Epidermal melanocyte (primary cell): Measurements from ENCODE around the gene ANAPC5.
"Not testable (repeated sequence)": the region's sequence is repeated elsewhere in the genome, so short reads cannot be mapped to it uniquely, and the experiment has no call there.

Experiments
- DNase-seq: peaks from one replicate; pipeline ENCODE4 v3.0.0; 2011; ENCODE audit warnings: low spot score; ENCODE audit not compliant: insufficient read length

Gene ANAPC5, protein sequence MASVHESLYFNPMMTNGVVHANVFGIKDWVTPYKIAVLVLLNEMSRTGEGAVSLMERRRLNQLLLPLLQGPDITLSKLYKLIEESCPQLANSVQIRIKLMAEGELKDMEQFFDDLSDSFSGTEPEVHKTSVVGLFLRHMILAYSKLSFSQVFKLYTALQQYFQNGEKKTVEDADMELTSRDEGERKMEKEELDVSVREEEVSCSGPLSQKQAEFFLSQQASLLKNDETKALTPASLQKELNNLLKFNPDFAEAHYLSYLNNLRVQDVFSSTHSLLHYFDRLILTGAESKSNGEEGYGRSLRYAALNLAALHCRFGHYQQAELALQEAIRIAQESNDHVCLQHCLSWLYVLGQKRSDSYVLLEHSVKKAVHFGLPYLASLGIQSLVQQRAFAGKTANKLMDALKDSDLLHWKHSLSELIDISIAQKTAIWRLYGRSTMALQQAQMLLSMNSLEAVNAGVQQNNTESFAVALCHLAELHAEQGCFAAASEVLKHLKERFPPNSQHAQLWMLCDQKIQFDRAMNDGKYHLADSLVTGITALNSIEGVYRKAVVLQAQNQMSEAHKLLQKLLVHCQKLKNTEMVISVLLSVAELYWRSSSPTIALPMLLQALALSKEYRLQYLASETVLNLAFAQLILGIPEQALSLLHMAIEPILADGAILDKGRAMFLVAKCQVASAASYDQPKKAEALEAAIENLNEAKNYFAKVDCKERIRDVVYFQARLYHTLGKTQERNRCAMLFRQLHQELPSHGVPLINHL

DNA sequence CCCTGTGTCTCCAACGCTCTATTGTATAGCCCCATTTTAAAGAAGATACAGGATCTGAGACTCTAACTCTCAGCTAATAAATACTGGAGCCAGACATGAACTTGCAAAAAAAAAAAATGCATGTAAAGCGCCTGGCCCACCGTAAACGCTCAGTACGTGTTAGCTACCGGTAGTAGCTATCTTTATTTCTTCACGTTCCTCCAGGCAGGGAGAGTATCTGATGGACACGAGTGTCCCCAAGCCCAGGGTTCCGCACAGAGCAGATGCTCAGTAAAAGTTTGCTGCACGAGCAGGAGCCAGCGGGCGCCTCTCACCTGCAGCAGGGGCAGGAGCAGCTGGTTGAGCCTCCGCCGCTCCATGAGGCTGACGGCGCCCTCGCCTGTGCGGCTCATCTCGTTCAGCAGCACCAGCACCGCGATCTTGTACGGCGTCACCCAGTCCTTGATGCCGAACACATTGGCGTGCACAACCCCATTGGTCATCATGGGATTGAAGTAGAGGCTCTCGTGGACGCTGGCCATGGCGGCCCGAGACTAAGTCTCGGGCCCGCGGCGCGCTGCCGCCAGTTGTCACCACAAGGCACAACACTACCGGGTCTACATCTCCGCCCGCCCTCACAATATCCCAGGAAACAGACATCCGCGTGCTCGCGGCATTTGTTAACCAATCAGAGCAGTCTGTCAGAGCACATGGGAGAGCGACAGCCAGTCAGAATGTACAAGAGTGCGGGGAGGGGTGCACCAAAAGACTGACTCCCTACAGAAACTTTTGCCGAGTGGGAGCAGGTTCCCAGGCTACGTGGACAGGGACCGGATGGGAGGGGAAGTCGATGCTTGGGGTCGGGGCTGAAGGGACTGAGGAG, at the start of gene ANAPC5:
ANAPC5 (minus strand) TSS at position 592 of the 862 bp plus-strand sequence; CDS start at position 521, 71 bp downstream.
- DNase-seq = peak; percentile 90

DNA sequence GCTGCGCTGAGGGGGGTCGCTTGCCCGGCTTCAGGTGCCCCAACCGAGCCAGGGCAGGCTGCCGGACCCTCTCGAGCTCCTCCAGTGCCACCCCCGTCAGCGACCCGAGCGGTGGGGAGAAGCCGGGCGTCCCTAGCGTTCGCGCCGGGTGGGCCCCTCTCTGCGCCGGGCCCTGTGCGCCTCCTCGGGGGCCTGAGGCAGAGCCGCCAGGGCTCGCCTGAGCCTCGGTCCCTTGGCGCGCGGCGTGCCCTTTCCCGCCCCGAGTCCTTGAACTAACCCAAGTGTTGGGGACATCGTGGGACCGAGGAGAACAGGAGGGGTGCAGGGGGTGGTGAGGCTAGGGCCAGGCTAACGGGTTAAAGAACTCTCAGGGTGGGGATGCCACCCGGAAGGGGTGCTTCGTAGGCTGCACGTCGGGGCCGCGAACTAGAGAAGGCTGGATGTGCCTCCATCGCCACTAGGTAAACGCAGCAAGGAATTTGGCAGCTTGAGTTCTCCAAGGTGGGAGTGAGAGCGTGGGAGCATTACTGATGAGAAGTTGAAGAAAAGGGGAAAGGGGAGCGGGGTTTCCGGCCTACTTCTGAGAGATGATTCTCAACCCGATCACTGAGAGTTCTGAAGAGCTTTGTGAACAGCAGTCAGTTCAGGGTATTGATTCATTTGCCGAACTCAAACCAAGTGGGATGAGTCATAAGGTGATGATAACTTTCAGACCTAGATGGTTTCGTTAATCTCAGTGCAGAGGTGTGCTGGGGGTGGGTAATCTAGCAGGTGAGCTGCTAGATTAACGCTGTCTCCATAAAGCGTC, 48.3 kb upstream of the ANAPC5 start:
- DNase-seq = no peak

DNA sequence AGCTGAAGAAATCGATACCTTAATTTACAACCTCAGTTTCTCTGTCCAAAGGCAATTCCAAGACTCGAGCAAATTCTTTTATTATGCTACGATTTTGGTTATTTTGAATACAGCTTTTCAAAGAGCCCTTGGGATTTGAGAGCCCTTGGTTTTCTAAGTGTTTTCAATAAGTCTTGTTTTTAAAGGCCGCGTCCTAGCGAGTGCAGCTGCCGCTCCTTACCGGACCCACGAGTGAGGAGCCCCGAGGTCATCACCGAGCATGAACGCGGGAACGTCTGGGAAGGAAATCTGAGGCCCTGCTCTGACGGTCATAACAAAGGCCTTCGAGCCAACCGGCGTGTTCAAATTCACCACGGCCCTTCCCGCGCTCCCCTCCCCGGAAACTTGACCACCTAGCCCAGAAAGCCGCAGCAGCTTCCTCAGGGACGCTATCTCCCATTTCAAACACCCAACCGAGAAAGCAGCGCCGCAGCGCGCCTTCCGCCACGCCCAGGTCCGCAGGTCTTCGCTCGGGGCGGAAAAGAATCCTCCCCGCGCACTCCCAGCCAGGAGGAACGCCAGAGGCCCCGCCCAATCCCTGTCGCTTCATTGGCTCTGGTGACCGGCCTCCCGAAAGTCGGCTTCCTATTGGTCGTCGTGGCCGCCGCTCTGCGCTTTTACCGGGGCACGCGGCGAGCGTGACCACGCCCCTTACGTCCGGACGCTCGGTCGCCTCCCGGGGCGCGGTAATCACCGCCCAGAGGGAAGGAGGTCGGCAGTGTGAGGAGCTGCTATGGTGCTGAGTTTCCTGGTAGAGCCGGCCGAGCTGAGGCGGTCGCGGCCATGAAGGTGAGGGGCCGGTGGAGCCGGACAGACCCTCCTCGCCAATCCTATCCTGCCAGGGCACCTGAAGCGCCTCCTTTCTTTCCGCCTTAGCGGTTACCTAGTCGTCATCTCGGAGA, 47.5 kb upstream of the ANAPC5 start, which contains the start of gene RNF34:
RNF34 (plus strand) TSS at position 728 of the 941 bp plus-strand sequence; CDS start at position 823, 95 bp downstream.
- DNase-seq = peak; percentile 85

DNA sequence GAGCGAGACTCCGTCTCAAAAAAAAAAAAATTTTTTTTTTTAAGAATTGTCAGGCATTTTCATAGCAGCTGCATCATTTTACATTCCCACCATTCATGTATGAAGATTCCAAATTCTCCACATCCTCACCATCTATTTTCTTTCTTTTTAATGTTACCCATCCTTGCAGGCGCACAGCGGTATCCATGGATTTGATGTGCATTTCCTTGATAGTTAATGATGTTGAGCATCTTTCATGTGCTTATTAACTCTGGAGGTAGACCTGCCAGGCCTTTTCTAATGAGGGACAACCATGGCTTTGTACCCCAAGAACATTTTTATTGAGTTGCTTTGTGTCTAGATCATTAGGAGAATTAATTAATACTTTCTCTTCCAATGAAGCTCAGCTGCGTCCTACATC, 46.1 kb upstream of the ANAPC5 start:
- no peak for DNase-seq

DNA sequence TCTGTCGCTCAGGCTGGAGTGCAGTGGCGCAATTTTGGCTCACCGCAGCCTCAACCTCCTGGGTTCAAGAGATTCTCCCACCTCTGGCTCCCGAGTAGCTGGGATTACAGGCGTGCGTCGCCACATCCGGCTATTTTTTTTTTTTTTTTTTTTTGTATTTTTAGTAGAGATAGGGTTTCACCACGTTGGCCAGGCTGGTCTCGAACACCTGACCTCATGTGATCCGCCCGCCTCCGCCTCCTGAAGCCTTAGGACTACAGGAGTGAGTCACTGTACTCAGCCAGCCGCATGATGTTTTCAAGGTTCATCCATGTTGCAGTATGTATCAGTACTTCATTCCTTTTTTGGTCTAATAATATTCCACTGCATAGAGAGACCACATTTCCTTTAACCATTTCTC, 45.3 kb upstream of the ANAPC5 start:
- DNase-seq = no peak

DNA sequence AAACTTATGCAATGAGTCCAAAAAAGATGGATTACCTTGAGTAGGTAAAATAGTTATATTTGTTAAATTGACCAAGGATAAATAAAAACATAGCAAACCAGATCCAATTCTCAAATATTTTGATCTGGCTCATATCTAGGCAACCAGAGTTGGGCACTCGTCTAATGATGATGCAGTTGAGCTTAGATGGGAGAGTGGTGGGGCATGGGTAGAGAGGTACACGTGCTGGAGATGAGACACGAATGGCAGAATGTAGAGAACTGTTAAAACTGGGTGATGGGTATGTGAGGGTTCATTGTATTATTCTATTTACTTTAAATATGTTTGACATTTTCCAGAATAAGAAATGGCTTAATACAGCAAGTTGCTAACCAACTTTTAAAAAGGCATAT, 40.1 kb upstream of the ANAPC5 start:
- no peak for DNase-seq

DNA sequence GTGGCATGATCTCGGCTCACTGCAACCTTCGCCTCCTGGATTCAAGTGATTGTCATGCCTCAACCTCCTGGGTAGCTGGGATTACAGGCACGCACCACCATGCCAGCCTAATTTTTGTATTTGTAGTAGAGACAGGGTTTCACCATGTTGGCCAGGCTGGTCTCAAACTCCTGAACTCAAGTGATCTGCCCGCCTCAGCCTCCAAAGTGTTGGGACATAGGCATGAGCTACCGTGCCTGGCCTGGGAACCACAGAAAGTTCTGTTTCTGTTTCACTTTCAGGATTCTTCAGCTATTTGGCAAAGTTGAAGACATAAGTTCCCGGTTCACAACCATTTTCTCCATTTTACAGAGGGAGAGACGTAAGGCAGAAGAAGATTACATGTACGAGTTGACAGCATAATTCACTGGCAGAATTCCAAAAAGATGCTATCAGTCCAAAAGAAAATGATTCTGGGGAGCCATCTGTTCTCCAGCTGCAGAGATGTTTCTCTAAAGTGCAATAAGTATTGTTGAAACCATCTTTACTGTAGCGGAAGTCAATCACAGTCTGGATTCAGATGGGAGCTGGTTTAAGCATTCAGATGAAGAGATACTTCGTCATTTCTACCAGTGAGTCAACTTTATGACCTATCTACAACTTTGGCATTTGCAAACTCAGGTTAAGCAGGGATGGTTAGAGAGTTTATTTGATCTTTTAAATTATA, 39.6 kb upstream of the ANAPC5 start:
- DNase-seq = no peak

DNA sequence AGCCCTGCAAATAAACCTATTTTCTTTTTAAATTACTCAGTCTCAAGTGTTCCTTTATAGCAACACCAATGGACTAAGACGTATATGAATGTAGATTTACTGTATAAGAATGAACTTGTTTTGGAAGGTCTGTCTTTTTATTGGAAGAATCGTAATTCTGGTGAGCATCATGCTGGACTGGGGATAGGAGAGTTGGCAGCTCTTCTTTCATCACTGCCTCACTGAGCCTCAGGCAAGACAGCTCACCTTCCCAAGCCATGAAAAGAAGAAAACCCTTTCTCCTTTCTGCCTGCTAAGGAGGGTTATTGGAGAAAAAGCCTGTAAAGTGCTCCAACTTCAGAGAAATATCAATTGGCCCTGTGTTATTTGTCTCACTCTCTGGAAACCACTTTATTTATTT, 38.6 kb upstream of the ANAPC5 start:
- no peak for DNase-seq

DNA sequence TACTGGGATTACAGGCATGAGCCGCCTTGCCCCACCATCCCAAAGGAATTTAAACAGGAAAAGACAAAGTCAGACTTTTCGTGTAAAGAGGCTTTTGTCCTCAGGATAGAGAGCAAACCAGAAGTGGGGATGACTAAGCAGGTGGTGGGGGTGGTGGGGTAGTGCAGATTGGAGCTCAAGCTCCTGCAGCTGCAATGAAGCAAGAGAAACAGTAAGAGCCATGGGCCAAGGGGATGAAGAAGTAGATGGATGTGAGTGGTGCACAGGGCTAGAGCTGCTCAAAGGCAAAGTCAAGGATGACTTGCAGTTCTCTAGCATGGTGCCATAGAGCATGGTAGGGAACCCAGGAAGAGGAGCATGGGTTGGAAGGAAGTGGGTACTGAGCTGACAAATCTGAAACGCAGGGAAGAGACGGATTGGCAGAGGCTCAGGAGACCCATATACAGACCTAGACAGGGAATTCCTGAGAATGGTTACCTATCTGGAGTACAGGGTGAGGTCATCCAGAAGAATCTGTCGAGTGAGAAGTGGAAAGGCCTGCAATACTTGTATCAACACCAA, 36.3 kb upstream of the ANAPC5 start:
- DNase-seq = no peak

DNA sequence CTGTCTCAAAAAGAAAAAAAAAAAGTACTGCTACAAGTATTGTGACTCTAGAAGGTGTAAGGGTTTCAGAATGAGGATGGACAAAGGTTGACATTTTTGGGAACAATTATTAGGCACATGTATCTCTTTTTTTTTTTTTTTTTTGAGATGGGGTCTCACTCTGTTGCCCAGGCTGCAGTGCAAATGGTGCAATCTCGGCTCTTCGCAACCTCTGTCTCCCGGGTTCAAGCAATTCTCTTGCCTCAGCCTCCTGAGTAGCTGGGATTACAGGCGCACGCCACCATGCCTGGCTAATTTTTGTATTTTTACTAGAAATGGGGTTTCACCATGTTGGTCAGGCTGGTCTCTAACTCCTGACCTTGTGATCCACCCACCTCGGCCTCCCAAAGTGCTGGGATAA, 32.7 kb upstream of the ANAPC5 start:
- not testable (repeated sequence) for DNase-seq

DNA sequence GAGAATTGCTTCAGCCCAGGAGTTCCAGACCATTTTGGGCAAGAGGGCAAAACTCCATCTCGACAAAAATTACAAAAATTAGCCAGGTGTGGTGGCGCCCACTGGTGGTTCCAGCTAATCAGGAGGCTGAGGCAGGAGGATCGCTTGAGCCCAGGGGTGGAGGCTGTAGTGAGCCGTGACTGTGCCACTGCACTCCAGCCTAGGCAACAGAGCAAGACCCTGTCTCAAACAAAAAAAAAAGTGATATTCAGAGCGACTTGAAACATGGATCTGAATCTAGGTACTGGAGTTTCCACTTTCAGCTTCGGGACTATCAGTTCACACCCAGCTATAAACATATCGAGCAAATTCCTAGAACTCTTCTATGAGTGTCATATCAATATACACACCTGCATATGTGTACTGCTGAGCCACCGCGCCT, 31.4 kb upstream of the ANAPC5 start:
- DNase-seq = no peak

DNA sequence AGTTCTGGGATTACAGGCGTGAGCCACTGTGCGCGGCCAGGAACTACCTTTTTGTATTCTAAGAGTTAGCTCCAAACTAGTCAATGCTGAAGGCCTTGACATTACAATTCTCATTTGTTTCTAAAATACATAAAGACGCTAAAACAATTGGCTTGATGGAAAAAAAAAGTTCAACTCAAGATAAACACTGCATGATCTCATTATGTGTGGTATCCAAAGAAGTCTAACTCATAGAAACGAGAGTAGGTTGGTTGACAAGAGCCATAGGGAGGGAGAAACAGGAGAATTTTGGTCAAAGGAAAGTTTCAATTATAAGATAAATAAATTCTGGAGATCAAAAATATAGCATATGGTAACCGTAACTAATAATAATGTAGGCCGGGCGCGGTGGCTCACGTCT, 27.7 kb upstream of the ANAPC5 start:
- no peak for DNase-seq

DNA sequence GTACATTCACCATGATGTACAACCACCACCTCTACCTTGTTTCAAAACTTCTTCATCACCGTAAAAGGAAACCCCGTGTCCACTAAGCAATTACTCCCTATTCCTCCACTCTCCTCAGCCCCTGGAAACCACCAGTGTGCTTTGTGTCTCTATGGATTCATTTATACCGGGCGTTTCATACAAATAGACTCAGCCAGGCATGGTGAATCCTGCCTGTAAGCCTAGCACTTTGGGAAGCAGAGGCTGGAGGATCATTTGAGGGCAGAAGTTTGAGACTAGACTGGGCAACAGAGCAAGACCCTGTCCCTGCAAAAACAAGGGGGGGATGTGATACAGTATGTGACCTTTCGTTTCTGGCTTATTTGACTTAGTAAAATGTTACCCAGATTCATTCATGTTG, 26.5 kb upstream of the ANAPC5 start:
- DNase-seq = no peak

DNA sequence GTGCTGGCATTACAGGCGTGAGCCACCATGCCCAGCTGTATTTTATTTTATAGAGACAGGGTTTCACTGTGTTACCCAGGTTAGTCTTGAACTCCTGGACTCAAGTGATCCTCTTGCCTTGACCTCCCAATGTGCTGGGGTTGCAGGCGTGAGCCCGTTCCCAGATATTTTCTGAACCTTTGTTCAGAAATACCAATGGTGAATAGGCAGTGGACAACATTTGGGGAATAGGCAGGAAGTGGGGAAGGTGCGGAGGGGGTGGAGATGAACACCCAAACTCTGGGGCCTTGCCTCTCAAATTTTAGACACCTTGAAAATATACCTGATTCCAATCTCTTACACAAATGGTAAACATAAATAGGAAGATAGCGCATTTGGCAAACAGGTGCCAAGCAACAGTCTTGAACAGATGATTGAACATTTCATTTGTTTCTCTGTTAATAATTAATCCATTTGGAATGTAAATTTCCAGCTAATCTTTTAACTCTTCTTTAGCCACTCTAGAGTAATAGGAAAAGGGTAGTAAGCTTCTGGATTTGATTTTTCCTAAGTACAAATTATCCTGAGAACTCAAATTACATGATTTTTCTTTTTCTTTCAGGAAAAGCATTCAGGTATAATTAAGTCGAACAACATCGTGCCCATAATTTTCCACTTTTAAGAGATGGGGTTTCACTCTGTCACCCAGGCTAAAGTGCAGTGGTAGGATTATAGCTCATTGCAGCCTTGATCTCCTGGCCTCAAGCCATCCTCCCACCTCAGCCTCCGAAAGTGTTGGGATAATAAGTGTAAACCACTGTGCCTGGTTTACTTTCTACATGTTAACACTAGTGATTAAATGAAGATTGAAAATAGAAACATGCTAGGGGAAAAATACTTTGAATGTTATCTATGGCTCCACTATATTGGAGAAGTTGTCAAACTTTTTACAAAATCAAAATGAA, 24.8 kb upstream of the ANAPC5 start:
- no peak for DNase-seq

DNA sequence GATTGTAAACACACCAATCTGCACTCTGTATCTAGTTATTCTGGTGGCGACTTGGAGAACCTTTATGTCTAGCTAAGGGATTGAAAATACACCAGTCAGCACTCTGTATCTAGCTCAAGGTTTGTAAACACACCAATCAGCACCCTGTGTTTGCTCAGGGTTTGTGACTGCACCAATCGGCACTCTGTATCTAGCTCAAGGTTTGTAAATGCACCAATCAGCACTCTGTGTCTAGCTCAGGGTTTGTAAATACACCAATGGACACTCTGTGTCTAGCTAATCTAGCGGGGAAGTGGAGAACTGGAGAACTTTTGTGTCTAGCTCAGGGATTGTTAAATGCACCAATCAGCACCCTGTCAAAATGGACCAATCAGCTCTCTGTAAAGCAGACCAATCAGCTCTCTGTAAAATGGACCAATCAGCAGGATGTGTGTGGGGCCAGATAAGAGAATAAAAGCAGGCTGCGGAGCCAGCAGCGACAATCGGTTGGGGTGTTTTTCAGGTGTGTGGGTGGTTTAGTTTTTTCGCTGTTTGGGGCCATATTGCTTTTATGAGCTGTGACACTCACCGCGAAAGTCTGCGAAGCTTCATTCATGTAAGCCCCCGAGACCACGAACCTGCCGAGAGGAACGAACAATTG, 22.9 kb upstream of the ANAPC5 start:
- DNase-seq = not testable (repeated sequence)

DNA sequence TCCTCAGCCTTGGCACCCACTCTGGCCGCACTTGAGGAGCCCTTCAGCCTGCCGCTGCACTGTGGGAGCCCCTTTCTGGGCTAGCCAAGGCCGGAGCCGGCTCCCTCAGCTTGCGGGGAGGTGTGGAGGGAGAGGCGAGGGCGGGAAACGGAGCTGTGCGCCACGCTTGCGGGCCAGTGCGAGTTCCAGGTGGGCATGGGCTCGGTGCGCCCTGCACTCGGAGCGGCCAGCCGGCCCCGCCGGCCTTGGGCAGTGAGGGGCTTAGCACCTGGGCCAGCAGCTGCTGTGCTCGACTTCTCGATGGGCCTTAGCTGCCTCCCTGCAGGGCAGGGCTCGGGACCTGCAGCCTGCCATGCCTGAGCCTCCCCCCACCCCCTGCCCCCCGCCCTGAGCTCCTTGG, 22.1 kb upstream of the ANAPC5 start:
- not testable (repeated sequence) for DNase-seq

DNA sequence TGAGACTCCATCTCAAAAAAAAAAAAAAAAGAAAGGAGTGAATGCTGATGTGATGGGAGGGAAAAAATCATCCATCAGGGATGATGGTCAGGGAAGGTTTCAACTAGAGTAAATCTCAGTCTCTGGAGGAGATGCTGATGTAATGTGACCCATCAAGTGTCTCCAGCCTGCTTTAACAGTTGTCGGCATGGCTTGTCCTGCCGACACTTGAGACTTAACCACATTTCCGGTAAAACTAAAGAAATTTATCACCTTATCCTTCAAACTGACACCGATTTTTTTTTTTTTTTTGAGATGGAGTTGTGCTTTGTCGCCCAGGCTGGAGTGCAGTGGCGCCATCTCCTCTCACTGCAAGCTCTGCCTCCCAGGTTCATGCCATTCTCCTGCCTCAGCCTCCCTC, 21.5 kb upstream of the ANAPC5 start:
- DNase-seq = no peak
